SU-DHL-6 (cell line): ENCODE data around the gene MARCO.

Experiments used
- H2AFZ ChIP-seq: fragments of 200-600 bp; sonication (generic); 2 replicates; pipeline ENCODE4 v1.6.1; 2014; ENCODE audit warnings: low read depth, mild to moderate bottlenecking, moderate library complexity, mixed read lengths, antibody characterized with exemption, low read length; ENCODE audit not compliant: severe bottlenecking
- H3F3A ChIP-seq: fragments of 200-600 bp; shearing (Covaris generic); 2 replicates; pipeline ENCODE4 v1.6.0; 2016; ENCODE audit warnings: antibody characterized with exemption, mild to moderate bottlenecking; ENCODE audit not compliant: insufficient read depth
- H3K27ac ChIP-seq: fragments of 200-600 bp; sonication (generic); 2 replicates; pipeline ENCODE4 v1.5.1; 2016; ENCODE audit warnings: low read depth, mild to moderate bottlenecking, low read length, moderate library complexity, mixed read lengths
- H3K27me3 ChIP-seq: fragments of 200-600 bp; sonication (generic), shearing (Covaris generic); 2 replicates; pipeline ENCODE4 v1.6.0; 2014; ENCODE audit warnings: mild to moderate bottlenecking, low read length
- H3K36me3 ChIP-seq: fragments of 200-600 bp; sonication (generic); 2 replicates; pipeline ENCODE4 v1.6.1; 2014; ENCODE audit warnings: mild to moderate bottlenecking, low read length, mixed read lengths
- H3K4me2 ChIP-seq: fragments of 300-600, 200-600 bp; shearing (Covaris generic), sonication (generic); 2 replicates; pipeline ENCODE4 v1.6.0; 2014; ENCODE audit warnings: low read length, low read depth, mild to moderate bottlenecking; ENCODE audit not compliant: poor library complexity, severe bottlenecking
- H3K4me3 ChIP-seq: fragments of 200-600 bp; sonication (generic); 2 replicates; pipeline ENCODE4 v1.5.1; 2014; ENCODE audit warnings: antibody characterized with exemption, low read length, mild to moderate bottlenecking, mixed read lengths; ENCODE audit not compliant: insufficient read depth, poor library complexity, severe bottlenecking
- H3K79me2 ChIP-seq: fragments of 200-600 bp; sonication (generic); 2 replicates; pipeline ENCODE4 v1.6.1; 2014; ENCODE audit warnings: mild to moderate bottlenecking, low read length, moderate library complexity; ENCODE audit not compliant: insufficient read depth
- H3K9ac ChIP-seq: fragments of 200-600 bp; sonication (generic); 2 replicates; pipeline ENCODE4 v1.7.0; 2014; ENCODE audit warnings: mild to moderate bottlenecking, low read length
- H3K9me2 ChIP-seq: fragments of 200-600 bp; sonication (generic); replicated peaks from 2 replicates; pipeline ENCODE4 v1.6.1; 2014; ENCODE audit warnings: low read length; ENCODE audit not compliant: insufficient read depth
- H3K9me3 ChIP-seq: fragments of 200-600 bp; sonication (generic); 2 replicates; pipeline ENCODE4 v1.6.1; 2014; ENCODE audit warnings: low read length, mixed read lengths; ENCODE audit not compliant: insufficient read depth
- H4K20me1 ChIP-seq: fragments of 200-600 bp; sonication (generic); 2 replicates; pipeline ENCODE4 v1.6.1; 2014; ENCODE audit warnings: low read depth, mild to moderate bottlenecking, antibody characterized with exemption, low read length, moderate library complexity, mixed read lengths
- CTCF ChIP-seq: fragments of 200-600 bp; sonication (generic); IDR thresholded peaks from one replicate; pipeline ENCODE4 v1.5.1; 2017; ENCODE audit warnings: antibody characterized with exemption, mild to moderate bottlenecking, low read length, moderate library complexity; ENCODE audit not compliant: insufficient read depth, poor library complexity, severe bottlenecking
- EZH2phosphoT487 ChIP-seq: fragments of 200-600 bp; sonication (generic), shearing (Covaris generic); conservative IDR thresholded peaks from 2 replicates; pipeline ENCODE4 v1.6.1; 2018; ENCODE audit warnings: mild to moderate bottlenecking, antibody characterized with exemption, low read length, moderate library complexity, mixed read lengths

MARCO gene

GRCh38 chr2:118911166-118911856, 30.7 kb upstream of the MARCO start:
- Histone ChIP-seq H3K27ac (no peak overlapping the region), H3K4me3 (no peak overlapping the region), H3K9ac (no peak overlapping the region), H3K4me2 (no peak overlapping the region), H3K36me3 (no peaks in the 10 kb centered on the region), H3K27me3 (no peaks in the 10 kb centered on the region), H4K20me1 (no peaks in the 10 kb centered on the region), H3K9me3 (no peaks in the 10 kb centered on the region), H3K79me2 (no peaks in the 10 kb centered on the region), H2AFZ (no peak overlapping the region), H3K9me2 (no peaks in the 10 kb centered on the region), H3F3A (no peaks in the 10 kb centered on the region)
- TF ChIP-seq CTCF: no peak
- no peak for TF ChIP-seq EZH2phosphoT487

- H4K20me1 ChIP-seq: no peaks in the 10 kb centered on the region
- no peaks in the 10 kb centered on the region for H3K79me2 ChIP-seq
- H3K9me3 ChIP-seq: no peaks in the 10 kb centered on the region
- no peaks in the 10 kb centered on the region for H3K27me3 ChIP-seq
- no peak overlapping the region for H2AFZ ChIP-seq
- H3K4me2 ChIP-seq: no peak overlapping the region
- no peaks in the 10 kb centered on the region for H3K9me2 ChIP-seq
- H3K36me3 ChIP-seq: no peaks in the 10 kb centered on the region
- no peak overlapping the region for H3K4me3 ChIP-seq
- no peak overlapping the region for H3K27ac ChIP-seq
- TF ChIP-seq EZH2phosphoT487 (no peak), CTCF (no peak)
- H3K9ac ChIP-seq: no peak overlapping the region
- no peaks in the 10 kb centered on the region for H3F3A ChIP-seq
These were observed 30.1 kb upstream of the MARCO start for GRCh38 chr2:118911936-118912335.

- Histone ChIP-seq H3K27me3 (no peaks in the 10 kb centered on the region), H3K9me2 (no peaks in the 10 kb centered on the region), H3F3A (no peaks in the 10 kb centered on the region), H3K4me2 (no peak overlapping the region), H3K9me3 (no peaks in the 10 kb centered on the region), H3K79me2 (no peaks in the 10 kb centered on the region), H3K4me3 (no peak overlapping the region), H3K9ac (no peak overlapping the region), H3K27ac (no peak overlapping the region), H3K36me3 (no peaks in the 10 kb centered on the region), H4K20me1 (no peaks in the 10 kb centered on the region), H2AFZ (no peak overlapping the region)
- TF ChIP-seq CTCF (no peak), EZH2phosphoT487 (no peak)
These were observed 28.7 kb upstream of the MARCO start for GRCh38 chr2:118913131-118913802.
